HG03558 (cell line): ENCODE results near the gene SUPT16H.

Experiments used
- ATAC-seq: cut with Tn5 transposase; IDR thresholded peaks from one replicate; pipeline ENCODE4 v1.9.1; 2021; ENCODE audit warnings: moderate number of reproducible peaks; ENCODE audit not compliant: unreplicated experiment; ENCODE audit errors: extremely low read depth

Gene SUPT16H

GRCh38 chr14:21369949-21370679 is 13.7 kb downstream of the SUPT16H start:
- no peak for ATAC-seq

DNA sequence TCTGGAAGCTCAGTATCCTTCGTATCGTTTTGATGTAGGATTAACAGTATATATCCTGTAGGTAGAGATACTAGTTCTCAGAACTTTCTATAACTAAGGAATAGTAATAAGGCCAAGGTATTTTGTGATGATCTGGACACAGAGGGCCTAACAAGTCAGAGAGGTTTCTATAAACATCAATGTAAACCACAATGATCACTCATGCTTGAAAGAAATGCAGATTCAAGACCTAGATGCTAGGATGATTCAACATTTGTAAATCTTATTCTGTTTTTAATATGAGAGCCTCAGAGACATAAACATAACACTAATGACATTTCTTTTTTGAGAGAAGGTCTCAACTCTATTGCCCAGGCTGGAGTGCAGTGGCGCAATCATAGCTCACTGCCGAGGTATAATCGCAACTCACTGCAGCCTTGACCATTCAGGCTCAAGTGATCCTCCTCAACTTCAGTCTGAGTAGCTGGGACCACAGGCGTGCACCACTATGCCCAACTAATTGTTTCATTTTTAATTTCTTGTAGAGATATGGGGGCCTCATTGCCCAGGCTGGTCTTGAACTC is 16.2 kb downstream of the SUPT16H start:
- no peak for ATAC-seq

- ATAC-seq, result no peak
Observed at GRCh38 chr14:21356511-21356910, 27.3 kb downstream of the SUPT16H start.

DNA sequence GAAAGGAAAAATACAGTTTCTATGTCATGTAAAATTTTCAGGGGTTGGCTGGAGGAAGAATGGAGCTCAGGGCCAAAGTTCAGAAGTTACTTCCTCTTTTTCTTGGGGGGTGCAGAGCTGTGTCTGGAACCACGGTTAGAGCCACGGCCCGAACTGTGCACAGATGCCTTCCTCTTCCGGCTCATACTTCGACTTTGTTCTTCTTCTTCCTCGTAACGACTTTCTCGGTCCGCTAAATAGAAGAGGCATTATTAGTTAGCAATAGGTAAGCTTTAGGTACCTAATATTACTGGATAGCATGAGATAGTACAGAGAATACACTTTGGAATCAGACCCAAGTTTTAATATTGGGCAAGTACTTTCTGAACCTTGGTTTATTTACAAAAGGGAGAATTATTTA is 31.2 kb downstream of the SUPT16H start:
- ATAC-seq, result no peak

- no peak for ATAC-seq
Observed at GRCh38 chr14:21350539-21350938, 33.3 kb downstream of the SUPT16H start.

DNA sequence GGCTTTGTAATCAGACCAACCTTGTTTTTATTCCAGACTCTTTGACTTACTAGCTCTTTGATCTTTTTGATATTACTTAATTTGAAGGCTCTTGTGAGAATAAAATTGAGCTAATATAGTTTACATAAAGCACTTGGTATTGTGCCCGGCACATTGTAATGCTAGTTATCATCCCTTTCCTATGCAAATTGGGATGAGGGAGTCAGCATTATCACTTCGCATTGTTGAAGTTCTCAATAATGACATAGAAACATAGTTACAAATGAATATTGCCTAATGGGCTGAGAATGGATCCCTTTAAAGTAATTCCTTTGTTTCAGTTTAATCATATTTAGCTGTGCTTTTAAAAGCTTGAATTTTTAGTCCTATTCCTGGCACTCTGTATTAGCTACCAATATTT is 36.6 kb downstream of the SUPT16H start:
- no peak for ATAC-seq

DNA sequence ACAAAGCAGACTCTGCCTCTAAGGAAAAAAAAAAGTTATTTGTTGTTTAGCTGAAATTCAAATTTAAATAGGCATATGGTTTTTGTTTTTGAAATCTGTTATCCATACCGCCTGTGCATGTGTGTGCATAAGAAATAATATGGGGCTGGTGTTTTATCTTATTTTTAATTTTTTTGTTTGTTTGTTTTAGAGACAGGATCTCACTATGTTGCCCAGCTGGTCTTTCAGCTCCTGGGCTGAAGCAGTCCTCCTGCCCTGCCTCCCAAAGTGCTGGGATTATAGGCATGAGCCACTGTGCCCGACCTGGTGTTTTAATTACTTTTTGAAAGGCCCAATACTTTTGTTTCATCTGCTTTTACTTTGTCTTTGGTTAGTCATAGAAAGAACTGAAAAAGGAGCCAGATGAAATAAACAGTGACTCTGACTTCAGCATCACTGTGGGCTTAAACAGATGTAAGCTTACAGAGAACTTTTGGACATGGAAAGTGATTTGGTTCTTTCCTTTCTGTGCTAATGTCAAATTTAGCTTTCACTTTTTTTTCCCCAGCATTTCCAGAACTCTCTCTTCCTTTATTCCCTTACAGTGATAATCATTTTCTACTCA is 37.2 kb downstream of the SUPT16H start:
- no peak for ATAC-seq

DNA sequence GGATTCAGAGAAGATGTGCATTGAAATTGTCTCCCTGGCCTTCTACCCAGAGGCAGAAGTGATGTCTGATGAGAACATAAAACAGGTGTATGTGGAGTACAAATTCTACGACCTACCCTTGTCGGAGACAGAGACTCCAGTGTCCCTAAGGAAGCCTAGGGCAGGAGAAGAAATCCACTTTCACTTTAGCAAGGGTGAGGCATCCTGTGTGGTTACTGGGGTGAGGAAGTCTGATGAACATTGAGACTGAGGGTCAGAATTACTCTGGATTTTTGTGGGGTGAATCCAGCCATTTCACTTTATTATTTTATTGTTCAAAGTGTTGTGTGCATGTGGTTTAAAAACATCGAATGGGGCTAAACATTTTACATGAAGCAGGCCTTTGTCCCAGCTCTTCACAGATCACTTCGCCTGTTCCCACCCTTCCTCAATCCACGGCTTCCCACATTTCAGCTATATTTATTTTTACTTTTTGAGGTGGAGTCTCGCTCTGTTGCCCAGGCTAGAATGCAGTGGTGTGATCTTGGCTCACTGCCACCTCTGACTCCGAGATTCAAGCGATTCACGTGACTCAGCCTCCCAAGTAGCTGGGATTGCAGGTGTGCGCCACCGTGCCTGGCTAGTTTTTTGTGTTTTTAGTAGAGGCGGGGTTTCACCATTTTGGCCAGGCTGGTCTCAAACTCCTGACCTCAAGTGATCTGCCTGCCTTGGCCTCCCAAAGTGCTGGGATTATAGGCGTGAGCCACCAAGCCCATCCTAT is 40.6 kb downstream of the SUPT16H start:
- ATAC-seq, result no peak

- no peak for ATAC-seq
Observed at GRCh38 chr14:21334202-21334906, 49.5 kb downstream of the SUPT16H start.

DNA sequence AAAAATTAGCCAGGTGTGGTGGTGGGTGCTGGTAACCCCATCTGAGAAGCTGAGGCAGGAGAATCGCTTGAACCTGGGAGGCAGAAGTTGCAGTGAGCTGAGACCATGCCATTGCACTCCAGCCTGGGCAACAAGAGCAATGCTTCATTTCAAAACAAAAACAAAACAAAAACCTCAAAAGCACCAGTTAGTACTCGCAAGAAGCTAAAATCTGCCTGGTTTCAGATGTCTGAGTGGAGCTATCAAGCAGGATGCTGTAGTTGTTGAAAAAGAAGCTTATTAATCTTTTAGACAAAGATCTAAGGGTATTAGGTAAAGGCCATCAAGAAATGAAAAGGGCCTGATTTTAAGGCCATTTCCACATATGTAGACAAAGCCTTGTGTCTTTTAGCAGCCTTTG is 50.9 kb downstream of the SUPT16H start:
- no peak for ATAC-seq

DNA sequence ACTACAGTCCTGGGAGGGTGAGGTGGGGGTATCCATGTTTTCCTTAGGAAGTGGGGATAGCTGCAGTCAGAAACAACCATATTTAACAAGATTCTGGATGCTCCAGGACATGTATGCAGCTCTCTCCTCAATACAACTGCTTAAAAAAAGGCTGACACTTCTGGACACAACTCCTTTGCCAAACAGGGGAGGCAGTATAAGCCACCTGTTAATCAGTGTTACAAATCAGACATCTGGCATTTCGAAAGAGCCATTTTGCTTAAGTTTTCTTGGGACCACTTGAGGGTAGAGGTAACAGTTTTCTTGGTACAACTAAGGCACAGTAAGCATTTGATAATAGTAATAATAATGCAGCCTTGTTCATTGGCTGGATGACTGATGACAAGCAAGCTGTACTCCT is 56.8 kb downstream of the SUPT16H start:
- no peak for ATAC-seq

- ATAC-seq, result no peak
Observed at GRCh38 chr14:21322716-21323115, 61.1 kb downstream of the SUPT16H start.

DNA sequence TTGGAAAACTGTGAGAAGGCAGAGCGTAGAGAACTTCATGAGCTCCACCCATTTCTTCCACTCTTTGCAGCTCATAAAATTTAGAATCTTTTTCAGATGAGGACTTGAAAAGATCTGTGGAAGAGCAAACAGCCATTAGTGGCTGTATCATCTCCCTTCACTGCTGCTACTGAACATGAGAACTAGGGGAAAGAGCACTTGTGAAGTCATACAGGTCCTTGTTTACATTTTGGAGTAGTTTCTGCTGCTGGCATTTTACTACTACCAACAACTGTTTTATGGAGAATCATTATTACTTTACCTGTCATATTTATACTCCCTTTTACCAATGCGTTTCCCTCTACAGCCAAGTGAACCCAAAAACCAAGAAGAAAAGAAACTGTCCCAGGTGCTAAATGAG is 62.9 kb downstream of the SUPT16H start:
- no peak for ATAC-seq

DNA sequence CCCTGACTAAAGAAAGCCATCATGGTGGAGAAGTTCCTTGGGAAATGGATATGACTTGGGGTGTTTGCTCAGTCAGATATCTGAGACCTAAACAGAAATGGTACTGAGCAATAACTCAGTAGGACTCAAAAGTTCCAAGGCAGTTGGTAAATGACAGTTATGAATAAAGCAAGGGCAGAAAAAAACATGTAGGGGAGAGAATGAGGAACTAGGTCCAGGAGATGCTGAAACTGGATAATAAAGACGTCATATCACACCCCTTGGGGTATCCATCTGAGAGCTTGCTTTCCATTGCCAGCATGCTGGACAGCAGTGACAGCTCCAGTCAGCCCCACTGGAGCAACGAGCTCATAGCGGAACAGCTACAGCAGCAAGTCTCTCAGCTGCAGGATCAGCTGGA is 66.4 kb downstream of the SUPT16H start:
- ATAC-seq, result no peak

DNA sequence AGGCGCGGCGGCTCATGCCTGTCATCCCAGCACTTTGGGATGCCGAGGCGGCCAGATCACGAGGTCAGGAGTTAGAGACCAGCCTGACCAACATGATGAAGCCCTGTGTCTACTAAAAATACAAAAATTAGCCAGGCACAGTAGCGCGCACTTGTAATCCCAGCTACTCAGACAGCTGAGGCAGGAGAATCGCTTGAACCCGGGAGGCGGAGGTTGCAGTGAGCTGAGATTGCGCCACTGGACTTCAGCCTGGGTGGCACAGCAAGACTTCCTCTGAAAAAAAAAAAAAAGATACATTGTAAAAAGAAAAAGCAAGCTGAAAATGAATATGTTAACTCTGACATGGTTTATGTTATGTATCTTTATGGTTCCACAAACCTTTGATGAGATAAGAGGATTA is 70.3 kb downstream of the SUPT16H start:
- ATAC-seq, result no peak

DNA sequence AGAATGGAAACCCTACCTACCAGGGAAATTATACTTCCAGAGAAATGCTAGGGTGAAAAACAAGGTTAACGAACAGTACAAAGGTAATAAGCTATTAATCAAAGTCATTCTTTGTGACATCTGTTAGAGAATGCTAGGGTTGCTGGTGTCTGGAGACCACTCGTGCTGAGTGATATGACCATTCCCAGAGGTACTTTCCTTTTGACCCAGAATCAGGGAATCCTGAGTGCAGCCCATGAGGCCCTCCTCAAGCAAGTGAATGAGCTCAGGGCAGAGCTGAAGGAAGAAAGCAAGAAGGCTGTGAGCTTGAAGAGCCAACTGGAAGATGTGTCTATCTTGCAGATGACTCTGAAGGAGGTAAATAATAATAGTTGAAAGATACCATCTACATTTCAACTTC is 72.2 kb downstream of the SUPT16H start:
- no peak for ATAC-seq

DNA sequence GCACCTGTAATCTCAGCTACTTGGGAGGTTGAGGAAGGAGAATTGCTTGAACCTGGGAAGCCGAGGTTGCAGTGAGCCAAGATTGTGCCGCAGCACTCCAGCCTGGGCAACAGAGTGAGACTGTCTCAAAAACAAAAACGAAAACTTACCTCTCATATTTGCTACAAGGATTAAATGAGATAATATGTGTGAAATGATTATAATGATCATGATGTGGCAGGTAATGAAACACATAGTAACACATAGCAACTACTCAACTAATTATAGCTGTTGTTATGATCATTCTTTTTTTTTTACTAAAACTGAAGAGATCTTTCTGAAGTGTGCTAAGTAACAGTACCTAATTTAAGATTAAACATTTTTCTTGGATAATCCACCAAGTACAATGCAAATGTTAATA is 73.9 kb downstream of the SUPT16H start:
- no peak for ATAC-seq

DNA sequence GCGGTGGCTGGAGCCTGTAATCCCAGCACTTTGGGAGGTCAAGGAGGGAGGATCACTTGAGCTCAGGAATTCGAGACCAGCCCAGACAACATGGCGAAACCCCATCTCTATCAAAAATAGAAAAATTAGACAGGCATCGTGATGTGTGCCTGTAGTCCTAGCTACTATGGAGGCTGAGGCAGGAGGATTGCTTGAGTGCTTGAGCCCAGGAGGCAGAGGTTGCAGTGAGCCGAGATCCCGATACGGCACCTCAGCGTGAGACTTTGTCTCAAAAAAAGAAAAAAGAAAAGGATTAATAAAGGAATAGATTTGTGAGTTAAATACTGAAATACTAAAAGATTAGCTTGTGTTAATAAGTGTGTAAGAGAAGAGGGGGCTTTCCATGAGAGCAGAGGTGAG is 74.6 kb downstream of the SUPT16H start:
- ATAC-seq, result no peak

- ATAC-seq, result peak; percentile 62
Observed at GRCh38 chr14:21308479-21309237, 75.2 kb downstream of the SUPT16H start.

GRCh38 chr14:21308132-21308478 is 75.7 kb downstream of the SUPT16H start:
- ATAC-seq, result no peak
